SK-N-MC (cell line): ENCODE data around the gene PPM1B.

ENCODE experiments used
- EZH2 ChIP-seq: fragments of 200-600 bp; sonication (generic); IDR thresholded peaks from one replicate; pipeline ENCODE4 v1.6.1; 2017; ENCODE audit warnings: antibody characterized with exemption
- FOXP2 ChIP-seq: optimal IDR thresholded peaks from 2 replicates; pipeline ENCODE3; 2011; ENCODE audit warnings: mild to moderate bottlenecking, moderate library complexity; ENCODE audit not compliant: insufficient read depth; ENCODE audit errors: extremely low read length, control extremely low read depth
- POLR2AphosphoS5 ChIP-seq: IDR thresholded peaks from 2 replicates; pipeline ENCODE4 v1.6.1; 2012; ENCODE audit warnings: mild to moderate bottlenecking, low read depth, low read length, borderline replicate concordance

DNA sequence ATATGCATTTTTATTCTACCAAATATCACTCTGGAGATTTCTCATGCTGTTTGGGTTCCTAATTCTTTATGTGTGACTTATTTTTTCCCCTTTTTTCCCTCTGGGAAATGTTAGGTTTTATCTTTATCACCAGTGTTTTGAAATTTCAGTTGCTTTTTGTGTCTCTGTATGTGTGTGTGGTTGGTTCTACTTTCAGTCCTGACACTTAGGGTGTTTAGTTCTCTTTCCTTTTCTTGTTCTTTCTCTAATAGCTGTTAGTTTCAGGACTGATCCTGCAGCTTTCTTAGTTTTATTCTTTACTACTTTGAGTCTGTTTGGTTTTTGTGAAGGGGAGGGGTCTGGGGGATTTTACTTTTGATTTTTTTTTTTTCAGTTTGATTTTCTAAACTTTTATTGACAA lies 23.1 kb downstream of the PPM1B start:
- TF ChIP-seq POLR2AphosphoS5: no peak
- no peak for TF ChIP-seq EZH2
- TF ChIP-seq FOXP2: no peak
